Measurements from ENCODE around the gene PCP2. TPM values are rescaled to one million over a fixed set of nuclear protein-coding genes. Genes with fewer than 3 reads are reported as not detected.

The PCP2 gene
- total RNA-seq: 10 to 100 TPM in 1 of 4 donors, 1 to 10 TPM in 2, not detected in 1; 2.3 to 13.4 (median 7.8) TPM

DNA sequence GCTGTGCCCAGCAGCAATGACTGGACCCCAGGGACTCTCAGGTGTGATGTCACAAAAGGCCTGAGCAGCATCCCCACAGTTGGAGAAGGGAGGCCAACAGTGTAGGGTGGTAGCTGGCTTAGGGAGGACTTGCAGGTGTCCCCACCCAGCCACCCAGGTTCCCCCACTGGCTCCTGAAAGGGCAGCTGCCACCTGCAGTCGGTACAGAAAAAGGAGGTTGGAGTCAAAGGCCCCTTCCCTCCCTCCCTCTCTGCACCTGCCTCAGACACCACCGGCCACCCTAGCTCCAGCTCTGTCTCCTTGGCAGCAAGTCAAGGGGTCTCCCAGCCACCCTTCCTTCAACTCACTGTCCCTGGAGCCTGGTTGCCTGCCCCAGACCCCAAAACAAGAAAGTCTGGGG, at the start of gene PCP2:
TSS of gene PCP2 (minus strand) at position 22 of the 400 bp plus-strand sequence. CDS start 262 bp downstream, outside the sequence.
- H3K36me3 ChIP-seq: no peaks in the 10 kb centered on the region
- H3K27me3 ChIP-seq: no peaks in the 10 kb centered on the region

DNA sequence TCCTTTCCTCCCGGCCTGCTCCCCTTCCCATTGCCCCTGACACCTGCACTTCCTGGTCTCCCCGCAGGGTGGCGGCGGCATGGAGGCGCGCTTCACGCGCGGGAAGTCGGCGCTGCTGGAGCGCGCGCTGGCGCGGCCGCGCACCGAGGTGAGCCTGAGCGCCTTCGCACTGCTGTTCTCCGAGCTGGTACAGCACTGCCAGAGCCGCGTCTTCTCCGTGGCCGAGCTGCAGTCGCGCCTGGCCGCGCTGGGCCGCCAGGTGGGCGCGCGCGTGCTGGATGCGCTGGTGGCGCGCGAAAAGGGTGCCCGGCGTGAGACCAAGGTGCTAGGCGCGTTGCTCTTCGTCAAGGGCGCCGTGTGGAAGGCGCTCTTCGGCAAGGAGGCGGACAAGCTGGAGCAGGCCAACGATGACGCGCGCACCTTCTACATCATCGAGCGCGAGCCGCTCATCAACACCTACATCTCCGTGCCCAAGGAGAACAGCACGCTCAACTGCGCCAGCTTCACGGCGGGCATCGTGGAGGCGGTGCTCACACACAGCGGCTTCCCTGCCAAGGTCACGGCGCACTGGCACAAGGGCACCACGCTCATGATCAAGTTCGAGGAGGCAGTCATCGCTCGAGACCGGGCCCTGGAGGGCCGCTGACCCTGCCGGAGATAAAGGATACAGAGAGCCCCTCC, 48.8 kb upstream of the PCP2 start:
- no peak for TF ChIP-seq POLR2A (IDR thresholded peaks at IDR 0.05)
- TF ChIP-seq, protein P1, sequence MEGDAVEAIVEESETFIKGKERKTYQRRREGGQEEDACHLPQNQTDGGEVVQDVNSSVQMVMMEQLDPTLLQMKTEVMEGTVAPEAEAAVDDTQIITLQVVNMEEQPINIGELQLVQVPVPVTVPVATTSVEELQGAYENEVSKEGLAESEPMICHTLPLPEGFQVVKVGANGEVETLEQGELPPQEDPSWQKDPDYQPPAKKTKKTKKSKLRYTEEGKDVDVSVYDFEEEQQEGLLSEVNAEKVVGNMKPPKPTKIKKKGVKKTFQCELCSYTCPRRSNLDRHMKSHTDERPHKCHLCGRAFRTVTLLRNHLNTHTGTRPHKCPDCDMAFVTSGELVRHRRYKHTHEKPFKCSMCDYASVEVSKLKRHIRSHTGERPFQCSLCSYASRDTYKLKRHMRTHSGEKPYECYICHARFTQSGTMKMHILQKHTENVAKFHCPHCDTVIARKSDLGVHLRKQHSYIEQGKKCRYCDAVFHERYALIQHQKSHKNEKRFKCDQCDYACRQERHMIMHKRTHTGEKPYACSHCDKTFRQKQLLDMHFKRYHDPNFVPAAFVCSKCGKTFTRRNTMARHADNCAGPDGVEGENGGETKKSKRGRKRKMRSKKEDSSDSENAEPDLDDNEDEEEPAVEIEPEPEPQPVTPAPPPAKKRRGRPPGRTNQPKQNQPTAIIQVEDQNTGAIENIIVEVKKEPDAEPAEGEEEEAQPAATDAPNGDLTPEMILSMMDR (IDR thresholded peaks at IDR 0.05): no peak
- Histone ChIP-seq H3K27ac (peak overlapping the region in 1 of 4 donors; percentile 95), H3K4me1 (peaks cover 0 to 18% (median 2%) of the 10 kb centered on the region in 4 donors), H3K9me3 (no peaks in the 10 kb centered on the region), H3K4me3 (peak overlapping the region in 3 of 4 donors; percentile 59 to 97 (median 92)), H3K36me3 (peaks cover 0 to 21% (median 0%) of the 10 kb centered on the region in 3 donors), H3K27me3 (no peaks in the 10 kb centered on the region)
- no peak for DNase-seq

More for the DNA sequence above, at the start of gene PCP2:
- Histone ChIP-seq H3K4me1 (peaks cover 6 to 25% (median 17%) of the 10 kb centered on the region in 4 donors), H3K27ac (no peak within 1 kb of the TSS), H3K4me3 (no peak within 1 kb of the TSS), H3K9me3 (no peaks in the 10 kb centered on the region)
- TF ChIP-seq, protein P1 (IDR thresholded peaks at IDR 0.05): no peak
- TF ChIP-seq POLR2A (IDR thresholded peaks at IDR 0.05): no peak
- no peak for DNase-seq

DNA sequence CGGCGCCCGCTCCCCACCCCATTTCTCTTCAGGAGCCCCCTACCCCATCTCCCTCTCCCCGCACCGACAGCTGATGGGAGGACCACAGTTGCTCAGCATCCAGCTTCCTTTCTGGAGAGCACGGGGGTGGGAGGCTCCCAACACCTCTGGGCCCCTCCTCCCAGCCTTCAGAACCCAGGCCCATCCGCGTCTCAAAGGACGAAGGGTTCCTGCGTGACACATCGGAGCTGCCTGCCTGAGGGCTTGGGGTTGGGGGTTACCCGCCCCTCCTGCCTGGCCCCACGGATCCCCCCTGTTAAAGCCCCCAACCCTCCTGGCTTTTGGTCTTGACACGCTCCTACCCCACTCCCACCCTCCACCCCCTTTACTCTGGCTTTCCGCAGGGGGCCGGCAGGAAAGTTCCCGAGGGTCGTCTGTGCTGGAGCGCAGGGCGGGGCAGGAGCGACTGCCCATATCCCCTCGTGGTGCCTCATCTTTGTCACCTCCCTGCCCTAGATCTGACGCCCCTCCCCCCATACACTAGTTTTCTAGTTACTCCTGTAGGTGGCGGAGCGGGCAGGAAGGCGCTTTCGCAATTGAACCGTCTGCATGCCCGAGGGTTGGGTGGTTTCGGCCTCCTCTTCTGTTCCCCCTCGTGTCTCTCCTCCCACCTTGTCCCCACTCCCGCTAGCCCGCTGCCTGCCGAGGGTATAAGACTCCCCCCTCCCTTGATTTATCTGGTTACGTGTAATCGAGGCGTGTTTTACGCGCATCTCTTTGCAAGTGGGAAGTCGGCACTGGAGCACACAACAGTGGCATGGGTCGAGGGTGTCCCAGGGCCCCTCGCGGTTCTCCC, 48.0 kb upstream of the PCP2 start:
- Histone ChIP-seq H3K36me3 (peaks cover 0 to 21% (median 0%) of the 10 kb centered on the region in 3 donors), H3K4me1 (peaks cover 0 to 18% (median 2%) of the 10 kb centered on the region in 4 donors), H3K27me3 (no peaks in the 10 kb centered on the region), H3K27ac (peak overlapping the region; percentile 63 to 95 (median 86)), H3K9me3 (no peaks in the 10 kb centered on the region), H3K4me3 (peak overlapping the region; percentile 59 to 97 (median 94))
- TF ChIP-seq, protein P1 (IDR thresholded peaks at IDR 0.05): peak; percentile 10 to 66 (median 52)
- peak in 1 of 2 donors; percentile 12 for TF ChIP-seq POLR2A (IDR thresholded peaks at IDR 0.05)
- peak; percentile 71 to 91 (median 86) for DNase-seq

DNA sequence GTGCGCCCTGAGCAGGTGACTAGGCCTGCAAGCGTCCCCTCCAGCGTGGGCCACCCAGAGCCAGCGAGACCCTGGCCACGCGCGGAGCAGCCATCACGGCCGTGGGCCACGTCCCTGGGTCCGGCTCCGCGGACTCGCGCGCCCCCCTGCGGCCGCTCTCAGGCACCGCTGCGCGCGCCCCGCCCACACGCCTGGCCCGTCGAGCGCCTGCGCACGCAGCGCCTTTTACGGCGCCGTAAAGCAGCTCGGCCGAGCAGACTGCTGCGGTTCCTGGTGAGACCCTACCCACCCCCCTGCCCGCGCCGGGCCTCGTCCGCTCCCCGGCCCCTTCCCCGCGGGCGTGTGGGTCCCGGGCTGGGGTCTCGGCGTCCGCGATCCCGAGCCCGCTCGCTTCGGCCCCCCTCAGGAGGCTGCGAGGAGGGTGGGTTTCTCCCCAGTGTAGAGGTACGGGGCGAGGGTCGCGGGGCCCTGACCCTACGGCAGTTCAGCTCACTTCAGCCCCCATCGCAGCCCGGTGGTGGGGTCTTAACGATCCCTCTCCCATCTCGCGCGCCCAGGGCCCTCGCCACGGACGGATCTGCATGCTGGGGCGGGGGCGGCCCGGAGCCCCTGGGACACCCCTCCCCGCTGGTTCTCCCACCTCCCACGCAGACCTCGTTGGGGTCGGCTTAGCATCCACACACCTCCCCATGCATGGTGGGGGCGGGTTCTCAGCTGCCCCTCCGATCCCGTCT, 47.3 kb upstream of the PCP2 start, which contains the start of gene TRAPPC5:
TSS of gene TRAPPC5 (plus strand) at position 228 of the 734 bp plus-strand sequence. CDS start 1,421 bp downstream, outside the sequence.
- TF ChIP-seq, protein P1 (IDR thresholded peaks at IDR 0.05): peak; percentile 97 to 99 (median 99)
- peak in 1 of 2 donors; percentile 21 for TF ChIP-seq POLR2A (IDR thresholded peaks at IDR 0.05)
- H3K27me3 ChIP-seq: no peaks in the 10 kb centered on the region
- H3K4me3 ChIP-seq: peak within 1 kb of the TSS; percentile 59 to 97 (median 94)
- H3K4me1 ChIP-seq: peaks cover 0 to 18% (median 2%) of the 10 kb centered on the region in 4 donors
- no peaks in the 10 kb centered on the region for H3K9me3 ChIP-seq
- H3K27ac ChIP-seq: peak within 1 kb of the TSS; percentile 63 to 95 (median 86)
- peaks cover 0 to 21% (median 0%) of the 10 kb centered on the region in 3 donors for H3K36me3 ChIP-seq
- peak; percentile 81 to 93 (median 91) for DNase-seq

Data from Peyer's patch (tissue), 4 donors.